Measurements from ENCODE around the gene MBD6. TPM values are rescaled to one million over a fixed set of nuclear protein-coding genes. Genes with fewer than 3 reads are reported as not detected.

MBD6 gene
- total RNA-seq, 1 donor from 2014 or later = 63.3 TPM

DNA sequence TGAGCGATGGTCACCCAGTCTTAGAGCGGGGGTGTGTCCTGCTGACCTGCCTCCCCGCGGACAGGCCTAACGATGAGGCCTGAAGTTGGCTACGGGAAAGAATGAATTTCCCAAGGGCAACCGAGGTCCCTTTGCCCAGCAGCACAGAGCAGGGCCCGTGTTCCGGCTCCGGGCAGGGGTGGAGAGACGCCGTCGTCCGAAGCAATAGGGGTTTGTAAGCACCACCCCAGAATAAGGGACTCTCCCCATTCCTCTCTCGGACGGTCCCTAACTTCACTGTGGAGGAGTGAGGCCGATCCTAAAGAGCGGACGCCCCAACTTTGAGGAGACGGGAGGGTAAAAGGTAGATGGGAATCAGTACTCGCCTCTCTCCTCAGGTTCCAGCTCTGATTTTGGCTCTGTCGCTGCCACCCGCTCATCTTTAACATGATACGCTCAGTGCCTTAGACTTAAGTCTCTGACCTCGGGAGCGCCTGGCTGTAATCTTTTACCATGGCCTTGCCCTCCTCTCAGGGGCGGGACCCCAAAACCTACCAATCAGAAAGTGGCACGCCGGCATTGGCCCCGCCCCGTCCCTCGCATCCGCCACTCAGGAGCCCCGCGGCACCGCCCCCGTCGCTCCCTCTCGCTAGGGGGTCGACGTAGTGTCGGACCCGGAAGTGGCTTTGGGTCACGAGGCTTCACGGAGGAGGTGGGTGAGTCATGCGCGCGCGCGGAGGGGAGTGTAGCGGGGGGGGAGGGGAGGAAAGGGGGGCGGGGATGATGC is 2.4 kb upstream of the MBD6 start, which contains the start of gene DDIT3:
Gene DDIT3, minus strand, starts transcription at position 462 of the 766 bp plus-strand sequence. CDS start 3,108 bp downstream, outside the sequence.
- peak; percentile 99 for DNase-seq (ENCODE audit: low spot score)
- Mint-ChIP-seq H3K36me3 (ENCODE audit: low read depth) (peaks cover 43% of the 10 kb centered on the region), H3K27ac (peak within 1 kb of the TSS; percentile 100), H3K4me1 (ENCODE audit: low read depth) (peaks cover 62% of the 10 kb centered on the region), H3K4me3 (peak within 1 kb of the TSS; percentile 97), H3K27me3 (ENCODE audit: insufficient read depth) (no peaks in the 10 kb centered on the region), H3K9me3 (no peaks in the 10 kb centered on the region)
- intact Hi-C loops (cut with micrococcal nuclease) = loop anchor here (1.0 to 5.0 kb wide), 9 partner anchors 32 to 1593 kb away; partner anchors contain the start of genes ARHGAP9, CTDSP2, GLI1 and MARS1

DNA sequence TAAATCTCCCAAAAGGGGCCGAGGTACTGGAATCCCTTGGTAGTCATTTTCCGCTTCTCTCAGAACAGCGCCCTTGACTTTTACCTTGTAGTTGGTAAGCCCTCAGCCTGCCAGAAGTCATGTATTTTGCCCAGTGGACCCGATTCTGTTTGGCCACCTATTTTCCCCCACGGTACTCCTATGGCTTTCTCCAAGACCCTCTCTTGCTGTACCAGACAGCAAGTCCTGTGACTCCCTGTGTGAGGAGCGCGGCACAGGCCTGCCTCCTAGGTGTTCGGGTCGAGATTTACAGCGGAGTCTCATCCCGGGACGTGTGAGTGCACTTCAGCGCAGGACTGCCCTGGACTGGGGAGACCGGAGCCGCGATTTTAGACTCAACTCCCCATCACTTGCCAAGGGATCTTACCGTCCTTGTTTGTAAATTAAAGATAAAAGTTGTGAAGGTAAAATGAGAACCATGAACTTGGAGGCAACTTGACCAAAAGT is 1.1 kb upstream of the MBD6 start:
- Mint-ChIP-seq H3K36me3 (ENCODE audit: low read depth) (peaks cover 32% of the 10 kb centered on the region), H3K9me3 (no peaks in the 10 kb centered on the region)
- intact Hi-C loops (cut with micrococcal nuclease) = loop anchor here (1.0 to 5.0 kb wide), 10 partner anchors 26 to 1594 kb away; partner anchors contain the start of genes ATP23, CDK4, CTDSP2 and DCTN2

GRCh38 chr12:57522887-57523705 is 472 bp downstream of the MBD6 start:
- peaks cover 45% of the 10 kb centered on the region for H3K4me1 Mint-ChIP-seq (ENCODE audit: low read depth)

More for the DNA sequence above, 1.1 kb upstream of the MBD6 start:
- DNase-seq (ENCODE audit: low spot score) = no peak
- Mint-ChIP-seq H3K4me3 (peak overlapping the region; percentile 86), H3K27ac (peak overlapping the region; percentile 100), H3K4me1 (ENCODE audit: low read depth) (peaks cover 61% of the 10 kb centered on the region), H3K27me3 (ENCODE audit: insufficient read depth) (no peaks in the 10 kb centered on the region)

DNA sequence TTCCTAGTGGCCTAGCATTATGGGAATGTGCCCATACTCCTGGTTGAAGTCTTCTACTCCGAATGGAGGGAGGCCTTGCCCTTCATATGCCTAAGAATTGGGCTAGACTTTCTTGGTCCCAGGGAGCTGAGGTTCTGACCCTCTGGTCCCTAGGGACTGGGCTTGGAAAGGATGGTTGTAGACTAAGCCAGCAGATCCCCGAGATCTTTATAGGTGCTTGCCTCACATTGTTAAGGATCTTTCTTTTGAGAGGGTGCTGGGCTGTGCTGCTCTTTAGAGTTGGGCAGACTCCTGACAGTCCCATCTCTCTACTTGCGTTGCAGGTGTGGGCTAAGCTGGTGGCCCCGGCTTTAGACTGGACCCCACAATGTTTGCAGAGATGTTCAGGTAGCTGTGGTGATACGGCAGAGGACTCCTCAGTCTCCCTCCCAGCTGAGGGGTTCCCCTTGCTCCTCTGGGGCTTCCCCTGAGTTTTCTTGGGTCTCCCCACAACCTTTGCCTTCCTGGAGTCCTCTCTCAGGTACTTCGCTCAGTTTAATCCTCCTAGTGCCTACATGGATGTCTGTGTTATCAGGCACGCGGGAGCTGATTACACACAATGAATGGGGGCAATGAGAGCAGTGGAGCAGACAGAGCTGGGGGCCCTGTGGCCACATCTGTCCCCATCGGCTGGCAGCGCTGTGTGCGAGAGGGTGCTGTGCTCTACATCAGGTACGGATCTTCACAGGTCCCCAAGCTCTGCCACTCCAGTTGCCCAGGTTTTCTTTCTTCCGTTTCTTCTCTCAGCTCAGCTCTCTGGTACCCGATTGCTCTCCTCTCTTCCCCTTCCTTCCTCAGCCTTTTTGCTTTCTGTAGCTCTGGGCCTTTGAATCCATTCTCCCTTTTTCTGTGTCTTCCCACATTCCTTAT is 1.3 kb downstream of the MBD6 start:
- peaks cover 37% of the 10 kb centered on the region for H3K4me1 Mint-ChIP-seq (ENCODE audit: low read depth)

More at GRCh38 chr12:57522887-57523705, 472 bp downstream of the MBD6 start:
- peak overlapping the region; percentile 86 for H3K27ac Mint-ChIP-seq
- H3K4me3 Mint-ChIP-seq = peak overlapping the region; percentile 97
- peaks cover 28% of the 10 kb centered on the region for H3K36me3 Mint-ChIP-seq (ENCODE audit: low read depth)
- intact Hi-C loops (cut with micrococcal nuclease) = loop anchor here (1.0 to 5.0 kb wide), 9 partner anchors 24 to 1596 kb away; partner anchors contain the start of genes ATP23, CDK4, CTDSP2 and DCTN2
- no peak for DNase-seq (ENCODE audit: low spot score)
- H3K27me3 Mint-ChIP-seq (ENCODE audit: insufficient read depth) = no peaks in the 10 kb centered on the region
- no peaks in the 10 kb centered on the region for H3K9me3 Mint-ChIP-seq

DNA sequence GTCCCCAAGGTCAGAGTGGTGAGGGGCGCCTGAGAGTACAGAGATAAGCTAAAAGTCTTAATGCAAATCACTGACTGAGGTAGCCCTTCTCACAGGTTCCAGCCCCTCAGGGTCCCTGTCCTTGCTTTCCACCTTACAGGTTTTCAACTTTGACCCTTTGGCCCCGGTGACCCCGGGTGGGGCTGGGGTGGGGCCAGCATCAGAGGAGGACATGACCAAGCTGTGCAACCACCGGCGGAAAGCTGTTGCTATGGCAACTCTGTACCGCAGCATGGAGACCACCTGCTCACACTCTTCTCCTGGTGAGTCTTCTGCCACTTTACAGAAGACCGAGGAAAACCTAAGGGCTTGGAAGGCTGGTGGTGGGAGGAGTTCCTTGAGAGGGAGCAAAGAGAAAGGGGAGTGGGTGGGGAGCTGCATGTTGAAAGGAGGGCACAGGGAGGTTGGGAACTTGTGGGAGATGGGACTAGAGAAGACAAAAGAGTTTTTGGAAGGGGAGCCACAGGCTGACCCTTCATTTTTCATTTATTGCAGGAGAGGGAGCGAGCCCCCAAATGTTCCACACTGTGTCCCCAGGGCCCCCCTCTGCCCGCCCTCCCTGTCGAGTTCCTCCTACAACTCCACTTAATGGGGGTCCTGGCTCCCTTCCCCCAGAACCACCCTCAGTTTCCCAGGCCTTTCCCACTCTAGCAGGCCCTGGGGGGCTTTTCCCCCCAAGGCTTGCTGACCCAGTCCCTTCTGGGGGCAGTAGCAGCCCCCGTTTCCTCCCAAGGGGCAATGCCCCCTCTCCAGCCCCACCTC is 2.4 kb downstream of the MBD6 start:
- no peak for DNase-seq (ENCODE audit: low spot score)
- peaks cover 28% of the 10 kb centered on the region for H3K36me3 Mint-ChIP-seq (ENCODE audit: low read depth)
- no peaks in the 10 kb centered on the region for H3K9me3 Mint-ChIP-seq
- intact Hi-C loops (cut with micrococcal nuclease) = loop anchor here (5.0 kb wide), 3 partner anchors 322 to 1598 kb away; partner anchors contain the start of genes CTDSP2, PTGES3 and PYM1
- H3K27me3 Mint-ChIP-seq (ENCODE audit: insufficient read depth) = no peaks in the 10 kb centered on the region
- peaks cover 30% of the 10 kb centered on the region for H3K4me1 Mint-ChIP-seq (ENCODE audit: low read depth)
- peak overlapping the region; percentile 97 for H3K4me3 Mint-ChIP-seq
- H3K27ac Mint-ChIP-seq = no peak overlapping the region

More for the DNA sequence above, 1.3 kb downstream of the MBD6 start:
- no peaks in the 10 kb centered on the region for H3K9me3 Mint-ChIP-seq
- H3K36me3 Mint-ChIP-seq (ENCODE audit: low read depth) = peaks cover 29% of the 10 kb centered on the region
- peak overlapping the region; percentile 97 for H3K4me3 Mint-ChIP-seq
- no peak for DNase-seq (ENCODE audit: low spot score)
- no peaks in the 10 kb centered on the region for H3K27me3 Mint-ChIP-seq (ENCODE audit: insufficient read depth)
- peak overlapping the region; percentile 86 for H3K27ac Mint-ChIP-seq
- intact Hi-C loops (cut with micrococcal nuclease) = loop anchor here (2.0 to 5.0 kb wide), 5 partner anchors 67 to 1597 kb away; partner anchors contain the start of genes ATP23, CTDSP2, PIP4K2C and PTGES3

- H3K27me3 Mint-ChIP-seq (ENCODE audit: insufficient read depth) = no peaks in the 10 kb centered on the region
- intact Hi-C loops (cut with micrococcal nuclease) = no loop called here
Measured at GRCh38 chr12:57525615-57526383, 3.2 kb downstream of the MBD6 start.

DNA sequence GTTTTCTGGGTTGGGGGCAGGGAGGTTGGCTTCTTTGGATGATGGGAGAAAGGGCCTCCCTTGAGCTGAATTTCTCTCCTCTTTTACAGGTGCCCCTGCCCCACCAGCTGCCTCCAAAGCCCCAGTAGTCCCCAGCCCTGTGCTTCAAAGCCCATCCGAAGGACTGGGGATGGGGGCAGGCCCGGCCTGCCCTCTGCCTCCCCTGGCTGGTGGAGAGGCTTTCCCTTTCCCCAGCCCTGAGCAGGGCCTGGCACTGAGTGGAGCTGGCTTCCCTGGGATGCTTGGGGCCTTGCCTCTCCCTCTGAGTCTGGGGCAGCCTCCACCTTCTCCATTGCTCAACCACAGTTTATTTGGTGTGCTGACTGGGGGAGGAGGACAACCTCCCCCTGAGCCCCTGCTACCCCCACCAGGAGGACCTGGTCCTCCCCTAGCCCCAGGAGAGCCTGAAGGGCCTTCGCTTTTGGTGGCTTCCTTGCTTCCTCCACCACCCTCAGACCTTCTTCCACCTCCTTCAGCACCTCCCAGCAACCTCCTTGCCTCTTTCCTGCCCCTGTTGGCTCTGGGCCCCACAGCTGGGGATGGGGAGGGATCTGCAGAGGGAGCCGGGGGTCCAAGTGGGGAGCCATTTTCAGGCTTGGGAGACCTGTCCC is 4.0 kb downstream of the MBD6 start:
- Mint-ChIP-seq H3K27ac (peak overlapping the region; percentile 44), H3K36me3 (ENCODE audit: low read depth) (peaks cover 32% of the 10 kb centered on the region)

More at GRCh38 chr12:57525615-57526383, 3.2 kb downstream of the MBD6 start:
- Mint-ChIP-seq H3K36me3 (ENCODE audit: low read depth) (peaks cover 29% of the 10 kb centered on the region), H3K4me1 (ENCODE audit: low read depth) (peaks cover 30% of the 10 kb centered on the region), H3K4me3 (no peak overlapping the region), H3K9me3 (no peaks in the 10 kb centered on the region), H3K27ac (no peak overlapping the region)
- DNase-seq (ENCODE audit: low spot score) = no peak

DNA sequence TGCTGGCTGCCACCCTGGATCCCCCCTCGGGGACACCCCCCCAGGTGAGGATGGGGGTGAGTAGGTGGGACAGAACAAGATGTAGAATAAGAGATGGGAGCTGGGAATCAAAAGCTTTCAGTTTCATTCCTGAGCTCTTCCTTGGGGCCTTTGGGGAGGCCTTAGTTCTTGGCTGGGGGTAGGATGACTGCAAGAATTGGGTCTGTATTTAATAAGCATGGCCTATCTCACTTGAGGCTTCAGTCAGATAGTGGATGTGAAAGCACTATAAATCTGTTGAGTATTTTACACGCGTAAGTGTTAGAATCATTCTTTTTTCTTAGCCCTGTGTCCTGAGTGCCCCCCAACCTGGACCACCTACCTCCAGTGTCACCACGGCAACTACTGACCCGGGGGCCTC is 4.6 kb downstream of the MBD6 start:
- intact Hi-C loops (cut with micrococcal nuclease) = no loop called here

More for the DNA sequence above, 4.0 kb downstream of the MBD6 start:
- intact Hi-C loops (cut with micrococcal nuclease) = no loop called here
- H3K27me3 Mint-ChIP-seq (ENCODE audit: insufficient read depth) = no peaks in the 10 kb centered on the region
- H3K4me1 Mint-ChIP-seq (ENCODE audit: low read depth) = peaks cover 23% of the 10 kb centered on the region
- H3K9me3 Mint-ChIP-seq = no peaks in the 10 kb centered on the region
- no peak overlapping the region for H3K4me3 Mint-ChIP-seq
- DNase-seq (ENCODE audit: low spot score) = no peak

DNA sequence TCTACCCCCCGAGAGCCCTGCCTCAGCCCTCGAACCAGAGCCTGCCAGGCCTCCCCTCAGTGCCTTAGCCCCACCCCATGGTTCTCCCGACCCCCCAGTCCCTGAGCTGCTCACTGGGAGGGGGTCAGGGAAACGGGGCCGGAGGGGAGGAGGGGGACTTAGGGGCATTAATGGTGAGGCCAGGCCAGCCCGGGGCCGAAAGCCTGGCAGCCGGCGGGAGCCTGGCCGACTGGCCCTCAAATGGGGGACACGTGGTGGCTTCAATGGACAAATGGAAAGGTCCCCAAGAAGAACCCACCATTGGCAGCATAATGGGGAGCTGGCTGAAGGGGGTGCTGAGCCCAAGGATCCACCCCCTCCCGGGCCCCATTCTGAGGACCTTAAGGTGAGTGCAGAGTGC is 5.6 kb downstream of the MBD6 start:
- Mint-ChIP-seq H3K4me1 (ENCODE audit: low read depth) (peaks cover 15% of the 10 kb centered on the region), H3K36me3 (ENCODE audit: low read depth) (peaks cover 41% of the 10 kb centered on the region), H3K9me3 (no peaks in the 10 kb centered on the region), H3K4me3 (no peak overlapping the region), H3K27ac (no peak overlapping the region), H3K27me3 (ENCODE audit: insufficient read depth) (no peaks in the 10 kb centered on the region)
- no peak for DNase-seq (ENCODE audit: low spot score)
- intact Hi-C loops (cut with micrococcal nuclease) = no loop called here

More for the DNA sequence above, 4.6 kb downstream of the MBD6 start:
- no peak for DNase-seq (ENCODE audit: low spot score)
- H3K27ac Mint-ChIP-seq = no peak overlapping the region
- H3K4me1 Mint-ChIP-seq (ENCODE audit: low read depth) = peaks cover 17% of the 10 kb centered on the region
- no peaks in the 10 kb centered on the region for H3K9me3 Mint-ChIP-seq
- H3K4me3 Mint-ChIP-seq = no peak overlapping the region
- no peaks in the 10 kb centered on the region for H3K27me3 Mint-ChIP-seq (ENCODE audit: insufficient read depth)
- peaks cover 34% of the 10 kb centered on the region for H3K36me3 Mint-ChIP-seq (ENCODE audit: low read depth)

- Mint-ChIP-seq H3K4me1 (ENCODE audit: low read depth) (peaks cover 7% of the 10 kb centered on the region), H3K27ac (no peak overlapping the region), H3K27me3 (ENCODE audit: insufficient read depth) (no peaks in the 10 kb centered on the region), H3K36me3 (ENCODE audit: low read depth) (peaks cover 43% of the 10 kb centered on the region), H3K9me3 (no peaks in the 10 kb centered on the region), H3K4me3 (no peak overlapping the region)
- DNase-seq (ENCODE audit: low spot score) = no peak
- intact Hi-C loops (cut with micrococcal nuclease) = no loop called here
Measured at GRCh38 chr12:57528831-57529555, 6.4 kb downstream of the MBD6 start.

Measured in activated T-helper 1 cell treated with anti-CD3 and anti-CD28 coated beads, Interleukin-12 subunit alpha, Interleukin-12 subunit beta, Interleukin-2, Interleukin-4 antibody, amounts not matched to agents 30 ng/mL and 10 ng/mL and 1 ng/mL, durations not matched to agents 14 hours and 24 hours and 36 hours (primary cell).